ENCODE results near the gene GCKR.
"Not testable (repeated sequence)": the region's sequence is repeated elsewhere in the genome, so short reads cannot be mapped to it uniquely, and the experiment has no call there.

Gene GCKR

GRCh38 chr2:27531983-27532382 is 35.3 kb downstream of the GCKR start:
- no peak for DNase-seq (ENCODE audit: low read depth)
- TF ChIP-seq POLR2A (IDR thresholded peaks at IDR 0.05; ENCODE audit: extremely low read depth, insufficient read length) (no peak), CTCF (IDR thresholded peaks at IDR 0.05; ENCODE audit: low read depth, low read length) (no peak), MAX (IDR thresholded peaks at IDR 0.05; ENCODE audit: low read depth, low read length) (no peak), MYC (IDR thresholded peaks at IDR 0.05; ENCODE audit: low read depth, low read length) (no peak)
- H3K4me3 ChIP-seq (ENCODE audit: low read depth, low read length) = no peak overlapping the region

- no peak overlapping the region for H3K4me3 ChIP-seq (ENCODE audit: low read depth, low read length)
- no peak for TF ChIP-seq POLR2A (IDR thresholded peaks at IDR 0.05; ENCODE audit: extremely low read depth, insufficient read length)
- TF ChIP-seq MYC (IDR thresholded peaks at IDR 0.05; ENCODE audit: low read depth, low read length) = no peak
- TF ChIP-seq MAX (IDR thresholded peaks at IDR 0.05; ENCODE audit: low read depth, low read length) = no peak
- TF ChIP-seq CTCF (IDR thresholded peaks at IDR 0.05; ENCODE audit: low read depth, low read length) = no peak
- DNase-seq (ENCODE audit: low read depth) = no peak
Measured at GRCh38 chr2:27537287-27537686, 40.6 kb downstream of the GCKR start.

DNA sequence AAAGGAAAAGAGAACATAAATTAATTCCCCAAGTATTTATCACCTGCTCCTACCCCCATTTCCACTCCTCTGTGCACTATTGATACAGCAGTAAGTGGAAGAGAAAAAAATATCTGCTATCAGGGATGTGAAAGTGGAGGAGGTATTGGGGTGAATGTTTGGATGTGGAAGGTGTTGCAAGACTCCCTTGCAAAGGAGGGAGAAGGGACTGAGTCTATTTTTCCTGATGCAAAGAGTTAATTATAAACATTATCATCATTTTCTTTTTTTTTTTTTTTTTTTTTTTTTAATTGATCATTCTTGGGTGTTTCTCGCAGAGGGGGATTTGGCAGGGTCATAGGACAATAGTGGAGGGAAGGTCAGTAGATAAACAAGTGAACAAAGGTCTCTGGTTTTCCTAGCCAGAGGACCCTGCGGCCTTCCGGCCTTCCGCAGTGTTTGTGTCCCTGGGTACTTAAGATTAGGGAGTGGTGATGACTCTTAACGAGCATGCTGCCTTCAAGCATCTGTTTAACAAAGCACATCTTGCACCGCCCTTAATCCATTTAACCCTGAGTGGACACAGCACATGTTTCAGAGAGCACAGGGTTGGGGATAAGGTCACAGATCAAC is 42.3 kb downstream of the GCKR start:
- DNase-seq (ENCODE audit: low read depth); H3K4me3 ChIP-seq (ENCODE audit: low read depth, low read length): not testable (repeated sequence)

- not testable (repeated sequence) for H3K4me3 ChIP-seq (ENCODE audit: low read depth, low read length); DNase-seq (ENCODE audit: low read depth)
Measured at GRCh38 chr2:27539649-27540048, 43.0 kb downstream of the GCKR start.

DNA sequence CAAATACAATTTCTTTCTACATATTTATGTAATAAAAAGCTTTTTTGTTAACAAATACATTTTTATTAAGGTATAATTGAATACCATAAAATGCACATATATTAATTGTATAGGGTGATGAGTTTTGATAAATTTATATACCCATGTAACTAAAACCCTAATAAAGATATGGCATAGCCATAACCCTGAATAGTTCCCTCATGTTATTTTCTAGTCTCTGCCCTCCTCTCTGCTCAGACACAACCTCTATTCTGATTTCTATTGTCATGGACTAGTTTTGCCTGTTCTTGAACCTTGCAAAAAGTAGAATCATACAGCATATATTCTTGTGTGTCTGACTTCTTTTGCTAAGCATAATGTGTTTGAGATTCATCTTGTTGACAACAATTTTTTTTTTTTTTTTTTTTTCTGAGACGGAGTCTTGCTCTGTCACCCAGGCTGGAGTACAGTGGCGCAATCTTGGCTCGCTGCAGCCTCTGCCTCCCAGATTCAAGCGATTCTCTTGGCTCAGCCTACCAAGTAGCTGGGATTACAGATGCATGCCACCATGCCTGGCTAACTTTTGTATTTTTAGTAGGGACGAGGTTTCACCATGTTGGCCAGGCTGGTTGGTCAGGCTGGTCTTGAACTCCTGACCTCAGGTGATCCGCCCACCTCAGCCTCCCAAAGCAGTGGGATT is 47.6 kb downstream of the GCKR start:
- TF ChIP-seq MYC (IDR thresholded peaks at IDR 0.05; ENCODE audit: low read depth, low read length) (no peak), CTCF (IDR thresholded peaks at IDR 0.05; ENCODE audit: low read depth, low read length) (no peak), POLR2A (IDR thresholded peaks at IDR 0.05; ENCODE audit: extremely low read depth, insufficient read length) (no peak), MAX (IDR thresholded peaks at IDR 0.05; ENCODE audit: low read depth, low read length) (no peak)

DNA sequence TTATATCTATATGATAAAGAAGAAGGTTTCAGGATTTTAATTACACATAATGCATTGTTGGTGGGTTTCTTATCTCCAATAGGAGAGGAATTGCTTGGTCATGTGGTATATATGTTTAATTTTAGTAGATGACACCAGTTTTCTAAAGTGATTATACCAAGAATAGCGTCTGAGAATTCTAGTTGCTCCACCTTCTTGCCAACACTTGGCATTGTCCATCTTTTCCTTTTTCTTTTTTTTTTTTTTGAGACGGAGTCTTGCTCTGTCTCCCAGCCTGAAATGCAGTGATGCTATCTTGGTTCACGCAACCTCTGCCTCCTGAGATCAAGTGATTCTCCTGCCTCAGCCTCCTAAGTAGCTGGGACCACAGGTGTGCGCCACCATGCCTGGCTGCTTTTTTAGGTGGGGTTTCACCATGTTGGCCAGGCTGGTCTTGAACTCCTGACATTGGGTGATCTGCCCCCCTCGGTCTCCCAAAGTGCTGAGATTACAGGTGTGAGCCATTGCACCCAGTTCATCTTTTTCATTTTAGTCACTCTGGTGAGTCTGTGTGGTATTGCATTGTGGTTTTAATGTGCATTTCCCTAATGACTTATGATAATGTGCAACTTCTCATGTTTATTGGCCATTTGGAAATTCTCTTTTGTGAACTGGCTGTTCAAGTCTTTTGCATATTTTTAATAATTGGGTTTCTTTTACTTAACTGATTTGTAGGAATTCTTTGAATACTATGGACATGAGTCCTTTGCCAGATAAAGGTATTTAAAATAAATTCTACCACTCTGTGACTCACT is 48.9 kb downstream of the GCKR start:
- TF ChIP-seq CTCF (IDR thresholded peaks at IDR 0.05; ENCODE audit: low read depth, low read length) (no peak), MYC (IDR thresholded peaks at IDR 0.05; ENCODE audit: low read depth, low read length) (no peak)
- no peak overlapping the region for H3K4me3 ChIP-seq (ENCODE audit: low read depth, low read length)
- DNase-seq (ENCODE audit: low read depth) = no peak

More for the DNA sequence above, 47.6 kb downstream of the GCKR start:
- no peak overlapping the region for H3K4me3 ChIP-seq (ENCODE audit: low read depth, low read length)
- no peak for DNase-seq (ENCODE audit: low read depth)

DNA sequence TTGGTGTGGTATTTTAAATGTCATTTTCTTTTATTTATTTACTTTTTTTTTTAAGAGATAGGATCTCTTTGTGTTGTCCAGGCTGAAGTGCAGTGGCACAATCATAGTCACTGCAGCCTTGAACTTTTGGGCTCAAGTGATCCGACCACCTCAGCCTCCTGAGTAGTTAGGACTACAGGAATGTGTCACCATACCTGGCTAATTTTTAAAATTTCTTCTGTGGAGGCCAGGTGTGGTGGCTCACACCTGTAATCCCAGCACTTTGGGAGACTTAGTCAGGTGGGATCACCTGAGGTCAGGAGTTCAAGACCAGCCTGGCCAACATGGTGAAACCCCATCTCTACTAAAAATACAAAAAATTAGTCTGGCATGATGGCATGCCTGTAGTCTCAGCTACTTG is 52.7 kb downstream of the GCKR start:
- DNase-seq (ENCODE audit: low read depth) = no peak
- TF ChIP-seq MYC (IDR thresholded peaks at IDR 0.05; ENCODE audit: low read depth, low read length) (no peak), CTCF (IDR thresholded peaks at IDR 0.05; ENCODE audit: low read depth, low read length) (no peak), POLR2A (IDR thresholded peaks at IDR 0.05; ENCODE audit: extremely low read depth, insufficient read length) (no peak), MAX (IDR thresholded peaks at IDR 0.05; ENCODE audit: low read depth, low read length) (no peak)
- no peak overlapping the region for H3K4me3 ChIP-seq (ENCODE audit: low read depth, low read length)

Measured in NB4 (cell line).